Adrenal gland (tissue), 5 donors: ENCODE measurements around the gene MSANTD1.

Experiments
- POLR2A ChIP-seq, 2 donors: fragments of 450-650 bp; IDR thresholded peaks; one replicate each; pipeline ENCODE4 v1.6.1; 2017; ENCODE audit warnings: antibody characterized with exemption in 2 of 2, mild to moderate bottlenecking in 2 of 2, moderate library complexity in 1 of 2
- TF ChIP-seq, protein P1 (sequence below), 6 experiments: fragments of 450-650 bp in 4 of 6; fragments of 200-600 bp in 2 of 6; sonication (generic) in 1 of 6; IDR thresholded peaks; 1 replicate in 5 of 6; 2 replicates in 1 of 6; pipeline versions ENCODE4 v1.5.1 to v1.8.0; 2016 to 2021; ENCODE audit warnings: antibody characterized with exemption in 6 of 6, mild to moderate bottlenecking in 2 of 6, moderate library complexity in 1 of 6
- donor health status: DM: no; HTN: no; CAD: no.

DNA sequence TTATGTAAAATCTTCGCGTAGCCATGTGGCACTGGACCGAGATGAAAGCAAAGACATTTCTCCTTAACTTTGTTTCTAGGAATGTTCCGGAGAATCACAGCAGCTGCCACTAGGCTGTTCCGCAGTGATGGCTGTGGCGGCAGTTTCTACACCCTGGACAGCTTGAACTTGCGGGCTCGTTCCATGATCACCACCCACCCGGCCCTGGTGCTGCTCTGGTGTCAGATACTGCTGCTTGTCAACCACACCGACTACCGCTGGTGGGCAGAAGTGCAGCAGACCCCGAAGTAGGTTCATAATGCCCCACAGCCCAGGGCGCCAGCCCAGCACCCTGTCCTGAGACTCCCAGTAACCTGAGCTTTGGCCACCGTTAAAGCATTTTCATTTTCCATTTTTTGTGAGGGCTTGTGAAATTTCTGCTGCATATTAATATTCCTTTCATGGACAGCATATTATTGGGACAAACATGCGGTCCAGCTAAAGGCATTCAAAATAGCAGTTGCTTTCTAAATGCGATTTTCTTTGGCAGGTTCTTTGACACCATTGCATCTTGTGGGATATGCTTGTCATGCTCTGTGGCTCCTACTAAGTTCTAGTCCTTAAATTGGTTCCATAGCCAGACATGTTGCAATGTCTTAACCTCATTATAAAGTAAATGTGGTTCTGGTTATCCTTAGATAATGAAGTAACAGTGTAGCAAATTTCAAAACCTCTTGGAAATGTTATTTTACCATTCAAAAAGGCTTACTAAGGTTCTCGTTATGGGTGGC is 49.1 kb upstream of the MSANTD1 start:
- TF ChIP-seq, protein P1, sequence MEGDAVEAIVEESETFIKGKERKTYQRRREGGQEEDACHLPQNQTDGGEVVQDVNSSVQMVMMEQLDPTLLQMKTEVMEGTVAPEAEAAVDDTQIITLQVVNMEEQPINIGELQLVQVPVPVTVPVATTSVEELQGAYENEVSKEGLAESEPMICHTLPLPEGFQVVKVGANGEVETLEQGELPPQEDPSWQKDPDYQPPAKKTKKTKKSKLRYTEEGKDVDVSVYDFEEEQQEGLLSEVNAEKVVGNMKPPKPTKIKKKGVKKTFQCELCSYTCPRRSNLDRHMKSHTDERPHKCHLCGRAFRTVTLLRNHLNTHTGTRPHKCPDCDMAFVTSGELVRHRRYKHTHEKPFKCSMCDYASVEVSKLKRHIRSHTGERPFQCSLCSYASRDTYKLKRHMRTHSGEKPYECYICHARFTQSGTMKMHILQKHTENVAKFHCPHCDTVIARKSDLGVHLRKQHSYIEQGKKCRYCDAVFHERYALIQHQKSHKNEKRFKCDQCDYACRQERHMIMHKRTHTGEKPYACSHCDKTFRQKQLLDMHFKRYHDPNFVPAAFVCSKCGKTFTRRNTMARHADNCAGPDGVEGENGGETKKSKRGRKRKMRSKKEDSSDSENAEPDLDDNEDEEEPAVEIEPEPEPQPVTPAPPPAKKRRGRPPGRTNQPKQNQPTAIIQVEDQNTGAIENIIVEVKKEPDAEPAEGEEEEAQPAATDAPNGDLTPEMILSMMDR (IDR thresholded peaks at IDR 0.05) = no peak
- no peak for TF ChIP-seq POLR2A (IDR thresholded peaks at IDR 0.05)
